ENCODE measurements around the gene OLFM2.

DNA sequence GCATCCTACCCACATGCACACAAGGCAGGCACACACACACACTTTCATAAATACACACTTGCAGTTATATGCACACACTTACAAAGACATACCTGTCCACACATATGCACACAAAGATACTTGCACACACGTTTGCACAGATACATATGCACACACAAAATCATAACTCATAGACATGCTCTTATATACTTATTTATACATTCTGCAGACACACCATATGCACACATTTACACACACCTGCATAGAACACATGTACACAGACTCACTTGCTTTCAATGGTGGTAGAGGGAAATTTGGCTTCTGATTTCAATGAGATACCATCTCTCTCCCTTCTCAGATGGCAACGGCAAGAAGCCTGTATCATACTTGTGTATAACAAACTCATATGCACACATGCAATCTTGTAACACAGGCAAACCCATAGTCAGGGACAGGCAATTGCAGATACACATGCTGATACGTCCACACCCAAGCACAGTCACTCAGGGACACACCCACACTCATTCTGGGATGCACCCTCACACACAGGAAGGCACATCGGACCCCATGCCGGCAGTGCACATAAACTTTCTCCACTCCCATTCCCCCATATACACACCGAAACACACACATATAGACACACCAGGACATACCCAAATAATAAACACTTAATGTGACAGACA is 24.7 kb downstream of the OLFM2 start:
- TF ChIP-seq, protein P1, sequence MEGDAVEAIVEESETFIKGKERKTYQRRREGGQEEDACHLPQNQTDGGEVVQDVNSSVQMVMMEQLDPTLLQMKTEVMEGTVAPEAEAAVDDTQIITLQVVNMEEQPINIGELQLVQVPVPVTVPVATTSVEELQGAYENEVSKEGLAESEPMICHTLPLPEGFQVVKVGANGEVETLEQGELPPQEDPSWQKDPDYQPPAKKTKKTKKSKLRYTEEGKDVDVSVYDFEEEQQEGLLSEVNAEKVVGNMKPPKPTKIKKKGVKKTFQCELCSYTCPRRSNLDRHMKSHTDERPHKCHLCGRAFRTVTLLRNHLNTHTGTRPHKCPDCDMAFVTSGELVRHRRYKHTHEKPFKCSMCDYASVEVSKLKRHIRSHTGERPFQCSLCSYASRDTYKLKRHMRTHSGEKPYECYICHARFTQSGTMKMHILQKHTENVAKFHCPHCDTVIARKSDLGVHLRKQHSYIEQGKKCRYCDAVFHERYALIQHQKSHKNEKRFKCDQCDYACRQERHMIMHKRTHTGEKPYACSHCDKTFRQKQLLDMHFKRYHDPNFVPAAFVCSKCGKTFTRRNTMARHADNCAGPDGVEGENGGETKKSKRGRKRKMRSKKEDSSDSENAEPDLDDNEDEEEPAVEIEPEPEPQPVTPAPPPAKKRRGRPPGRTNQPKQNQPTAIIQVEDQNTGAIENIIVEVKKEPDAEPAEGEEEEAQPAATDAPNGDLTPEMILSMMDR (IDR thresholded peaks at IDR 0.05; ENCODE audit: low read depth, low read length, missing input control), result no peak
- TF ChIP-seq, protein P2, sequence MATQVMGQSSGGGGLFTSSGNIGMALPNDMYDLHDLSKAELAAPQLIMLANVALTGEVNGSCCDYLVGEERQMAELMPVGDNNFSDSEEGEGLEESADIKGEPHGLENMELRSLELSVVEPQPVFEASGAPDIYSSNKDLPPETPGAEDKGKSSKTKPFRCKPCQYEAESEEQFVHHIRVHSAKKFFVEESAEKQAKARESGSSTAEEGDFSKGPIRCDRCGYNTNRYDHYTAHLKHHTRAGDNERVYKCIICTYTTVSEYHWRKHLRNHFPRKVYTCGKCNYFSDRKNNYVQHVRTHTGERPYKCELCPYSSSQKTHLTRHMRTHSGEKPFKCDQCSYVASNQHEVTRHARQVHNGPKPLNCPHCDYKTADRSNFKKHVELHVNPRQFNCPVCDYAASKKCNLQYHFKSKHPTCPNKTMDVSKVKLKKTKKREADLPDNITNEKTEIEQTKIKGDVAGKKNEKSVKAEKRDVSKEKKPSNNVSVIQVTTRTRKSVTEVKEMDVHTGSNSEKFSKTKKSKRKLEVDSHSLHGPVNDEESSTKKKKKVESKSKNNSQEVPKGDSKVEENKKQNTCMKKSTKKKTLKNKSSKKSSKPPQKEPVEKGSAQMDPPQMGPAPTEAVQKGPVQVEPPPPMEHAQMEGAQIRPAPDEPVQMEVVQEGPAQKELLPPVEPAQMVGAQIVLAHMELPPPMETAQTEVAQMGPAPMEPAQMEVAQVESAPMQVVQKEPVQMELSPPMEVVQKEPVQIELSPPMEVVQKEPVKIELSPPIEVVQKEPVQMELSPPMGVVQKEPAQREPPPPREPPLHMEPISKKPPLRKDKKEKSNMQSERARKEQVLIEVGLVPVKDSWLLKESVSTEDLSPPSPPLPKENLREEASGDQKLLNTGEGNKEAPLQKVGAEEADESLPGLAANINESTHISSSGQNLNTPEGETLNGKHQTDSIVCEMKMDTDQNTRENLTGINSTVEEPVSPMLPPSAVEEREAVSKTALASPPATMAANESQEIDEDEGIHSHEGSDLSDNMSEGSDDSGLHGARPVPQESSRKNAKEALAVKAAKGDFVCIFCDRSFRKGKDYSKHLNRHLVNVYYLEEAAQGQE (IDR thresholded peaks at IDR 0.05), result no peak
- TF ChIP-seq YY1 (IDR thresholded peaks at IDR 0.05), result no peak
